IPS-15b (cell line): ENCODE data around the gene C3.
"Not testable (repeated sequence)": the region's sequence is repeated elsewhere in the genome, so short reads cannot be mapped to it uniquely, and the experiment has no call there.

Source experiments
- H3K27me3 ChIP-seq: one replicate; pipeline ENCODE4 v1.6.1; 2013; ENCODE audit warnings: low read length; ENCODE audit not compliant: control insufficient read depth, insufficient read depth
- H3K36me3 ChIP-seq: one replicate; pipeline ENCODE4 v1.6.1; 2013; ENCODE audit warnings: low read length; ENCODE audit not compliant: control insufficient read depth, insufficient read depth
- H3K4me1 ChIP-seq: one replicate; pipeline ENCODE4 v1.6.1; 2013; ENCODE audit warnings: mild to moderate bottlenecking, low read length; ENCODE audit not compliant: control insufficient read depth, insufficient read depth
- H3K4me3 ChIP-seq: one replicate; pipeline ENCODE4 v1.5.1; 2013; ENCODE audit warnings: low read depth, low read length
- H3K9ac ChIP-seq: one replicate; pipeline ENCODE4 v1.6.1; 2013; ENCODE audit warnings: low read depth, mild to moderate bottlenecking, low read length
- H3K9me3 ChIP-seq: one replicate; pipeline ENCODE4 v1.6.1; 2013; ENCODE audit warnings: mild to moderate bottlenecking, low read length; ENCODE audit not compliant: control insufficient read depth, insufficient read depth

C3 gene

DNA sequence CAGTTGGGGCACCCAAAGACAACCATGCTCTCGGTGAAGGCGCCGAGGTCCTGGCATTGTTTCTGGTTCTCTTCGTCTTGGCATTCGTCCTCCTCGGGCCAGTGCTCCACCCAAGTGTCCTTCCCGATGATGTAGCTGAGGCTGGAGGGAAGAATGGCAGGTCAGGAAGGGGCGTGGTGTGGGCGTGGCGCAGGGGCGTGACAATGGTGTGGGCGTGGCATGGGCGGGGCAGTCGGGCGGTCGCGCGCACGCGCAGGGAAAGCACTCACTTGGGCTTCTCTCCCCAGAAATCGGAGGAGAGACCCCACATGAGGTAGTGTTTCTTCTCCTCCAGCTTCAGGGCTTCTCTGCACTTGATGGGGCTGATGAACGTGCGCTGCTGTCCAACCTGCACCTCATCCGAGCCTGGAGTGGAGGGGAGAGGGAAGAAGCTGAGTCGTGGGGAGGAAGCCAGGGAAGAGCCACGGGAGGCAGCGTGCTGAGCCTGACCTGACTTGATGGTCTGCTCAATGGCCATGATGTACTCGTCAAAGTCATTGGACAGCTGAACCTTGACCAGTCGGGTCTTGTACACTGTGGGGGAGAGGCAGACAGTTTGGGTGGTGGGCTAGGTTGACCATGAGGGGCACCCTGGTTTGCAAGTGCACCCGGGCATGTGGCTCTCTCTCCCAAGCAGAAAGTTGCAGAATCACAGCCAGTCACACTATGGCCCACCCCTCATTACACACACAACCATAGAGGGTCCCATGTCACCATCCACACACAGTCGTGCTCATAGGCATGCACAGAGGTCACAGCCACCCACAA, 42.4 kb downstream of the C3 start:
- no peaks in the 10 kb centered on the region for H3K36me3 ChIP-seq
- H3K4me1 ChIP-seq: peaks cover 12% of the 10 kb centered on the region
- H3K9ac ChIP-seq: peak overlapping the region; percentile 18
- H3K9me3 ChIP-seq: no peaks in the 10 kb centered on the region
- H3K4me3 ChIP-seq: peak overlapping the region; percentile 61
- peaks cover 3% of the 10 kb centered on the region for H3K27me3 ChIP-seq

DNA sequence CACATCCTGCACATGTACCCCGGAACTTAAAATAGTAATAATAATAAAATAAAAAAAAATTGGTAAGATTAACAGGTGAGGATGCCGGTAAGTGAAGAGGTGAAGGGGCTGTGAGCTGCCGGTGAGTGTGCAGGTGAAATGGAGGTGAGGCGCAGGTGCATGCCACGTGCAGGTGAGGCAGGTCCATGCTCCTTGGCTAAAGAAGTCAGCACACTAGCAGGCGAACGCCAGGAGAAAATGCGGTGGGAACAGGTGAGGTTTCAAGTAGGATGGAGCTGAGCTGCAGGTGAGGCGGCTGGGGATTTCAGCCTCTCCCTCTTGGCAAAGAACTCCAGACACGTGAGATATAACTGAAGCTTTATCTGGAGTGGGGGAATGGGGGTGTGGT, 43.0 kb downstream of the C3 start:
- H3K9me3 ChIP-seq: no peaks in the 10 kb centered on the region
- H3K27me3 ChIP-seq: peaks cover 3% of the 10 kb centered on the region
- H3K36me3 ChIP-seq: no peaks in the 10 kb centered on the region
- peaks cover 12% of the 10 kb centered on the region for H3K4me1 ChIP-seq
- H3K4me3 ChIP-seq: no peak overlapping the region
- H3K9ac ChIP-seq: no peak overlapping the region

DNA sequence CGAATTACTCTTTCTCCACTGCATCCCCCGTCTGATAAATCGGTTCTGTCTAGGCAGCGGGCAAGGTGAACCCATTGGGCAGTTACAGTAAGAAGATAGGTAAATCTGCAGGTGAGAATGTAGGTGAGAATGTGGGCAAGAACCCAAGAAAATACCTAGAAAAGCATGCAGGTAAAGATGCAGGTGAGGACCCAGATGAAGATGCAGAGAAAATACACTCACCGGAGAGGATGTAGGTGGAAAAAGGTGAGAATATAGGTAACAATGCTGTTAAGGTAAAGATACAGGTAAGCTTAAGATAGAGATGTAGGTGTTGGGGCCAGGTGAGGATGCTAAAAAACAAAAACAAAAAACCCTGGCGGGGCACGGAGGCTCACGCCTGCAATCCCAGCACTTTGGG, 44.2 kb downstream of the C3 start:
- Histone ChIP-seq H3K4me1 (peaks cover 12% of the 10 kb centered on the region), H3K36me3 (no peaks in the 10 kb centered on the region), H3K27me3 (peaks cover 3% of the 10 kb centered on the region), H3K4me3 (no peak overlapping the region), H3K9me3 (no peaks in the 10 kb centered on the region), H3K9ac (no peak overlapping the region)

DNA sequence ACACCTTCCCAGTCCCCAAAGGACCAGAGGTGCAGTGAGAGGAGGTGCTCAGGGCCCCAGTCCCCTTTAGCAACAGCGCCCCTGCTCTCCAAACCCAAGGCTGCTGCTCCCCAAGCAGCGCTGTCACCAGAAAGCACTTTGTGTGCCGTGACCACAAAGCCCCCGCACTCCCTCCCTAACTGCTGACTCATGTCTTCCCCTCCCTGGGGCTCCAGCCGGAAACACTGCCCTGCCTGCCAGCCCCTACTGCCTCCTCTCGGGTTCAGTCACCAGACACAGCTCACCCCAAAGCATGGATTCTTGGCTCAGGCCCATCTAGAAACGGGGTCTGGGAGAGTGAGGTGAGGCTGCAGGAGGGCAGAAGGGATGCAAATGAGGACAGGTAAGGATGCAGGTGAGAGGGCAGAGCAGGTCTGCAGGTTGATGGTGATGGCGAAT, 45.6 kb downstream of the C3 start:
- H3K9ac ChIP-seq: no peak overlapping the region
- peaks cover 12% of the 10 kb centered on the region for H3K4me1 ChIP-seq
- peaks cover 3% of the 10 kb centered on the region for H3K27me3 ChIP-seq
- H3K4me3 ChIP-seq: no peak overlapping the region
- H3K36me3 ChIP-seq: no peaks in the 10 kb centered on the region
- H3K9me3 ChIP-seq: no peaks in the 10 kb centered on the region

DNA sequence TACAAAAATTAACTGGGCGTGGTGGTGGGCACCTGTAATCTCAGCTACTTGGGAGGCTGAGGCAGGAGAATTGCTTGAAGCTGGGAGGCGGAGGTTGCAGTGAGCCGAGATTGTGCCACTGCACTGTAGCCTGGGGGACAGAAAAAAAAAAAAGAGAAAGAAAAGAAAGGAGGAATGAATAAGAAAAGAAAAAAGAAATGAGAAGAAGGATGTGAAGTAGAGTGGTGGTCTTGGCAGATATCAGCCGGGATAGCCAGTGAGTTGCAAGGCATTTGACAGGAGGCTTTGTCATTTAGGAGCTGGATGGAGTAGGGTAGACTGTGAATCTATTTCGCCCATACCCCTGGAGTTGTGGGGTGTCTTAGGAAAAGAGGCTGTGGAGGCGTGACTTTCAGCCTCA, 46.0 kb downstream of the C3 start:
- not testable (repeated sequence) for H3K4me3 ChIP-seq, H3K36me3 ChIP-seq, H3K9me3 ChIP-seq, H3K27me3 ChIP-seq, H3K9ac ChIP-seq
- H3K4me1 ChIP-seq: peaks cover 12% of the 10 kb centered on the region

DNA sequence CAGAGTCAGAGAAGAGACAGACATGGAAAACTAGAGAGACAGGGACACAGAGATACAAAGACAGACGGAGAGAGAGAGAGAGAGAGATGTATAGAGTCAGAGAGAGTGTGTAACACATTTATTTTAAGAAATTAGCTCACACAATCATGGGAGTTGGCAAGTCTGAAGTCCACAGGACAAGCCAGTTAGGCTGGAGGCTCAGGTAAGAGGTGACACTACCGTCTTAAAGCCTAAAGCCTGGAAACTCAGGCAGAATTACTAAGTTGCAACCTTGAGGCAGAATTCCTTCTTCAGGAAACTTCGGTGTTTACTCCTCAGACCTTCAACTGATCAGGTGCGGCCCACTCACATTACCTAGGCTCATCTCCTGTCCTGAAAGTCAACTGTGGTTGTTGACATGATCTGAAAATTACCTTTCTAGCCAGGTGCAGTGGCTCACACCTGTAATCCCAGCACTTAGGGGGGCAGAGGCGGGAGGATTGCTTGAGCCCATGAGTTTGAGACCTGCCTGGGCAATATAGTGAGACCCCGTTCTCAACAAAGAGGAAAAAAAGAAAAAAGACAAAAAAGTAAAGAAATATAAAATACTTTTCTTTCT, 47.7 kb downstream of the C3 start:
- H3K4me1 ChIP-seq: peaks cover 9% of the 10 kb centered on the region
- H3K9me3 ChIP-seq: no peaks in the 10 kb centered on the region
- H3K36me3 ChIP-seq: no peaks in the 10 kb centered on the region
- H3K27me3 ChIP-seq: no peaks in the 10 kb centered on the region
- no peak overlapping the region for H3K9ac ChIP-seq
- no peak overlapping the region for H3K4me3 ChIP-seq

DNA sequence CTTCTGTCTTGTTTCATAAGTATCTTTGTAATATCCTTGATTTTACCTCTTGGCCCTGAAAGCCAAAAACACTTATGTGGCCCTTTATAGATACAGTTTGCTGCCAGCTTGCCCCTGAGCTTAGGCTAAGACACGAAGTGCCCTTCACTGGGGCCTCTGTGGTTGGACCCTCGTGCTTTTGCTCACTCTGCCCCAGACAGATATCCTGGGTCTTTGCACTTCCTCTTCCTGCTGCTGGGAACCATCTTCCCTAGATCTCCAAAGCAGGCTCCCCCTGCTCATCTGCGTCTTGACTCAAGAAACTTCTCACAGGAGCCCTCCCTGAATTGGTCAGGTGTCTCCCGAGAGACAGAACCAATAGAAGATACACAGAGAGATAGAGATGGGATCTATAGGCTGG, 48.5 kb downstream of the C3 start:
- H3K4me1 ChIP-seq: peaks cover 6% of the 10 kb centered on the region
- H3K36me3 ChIP-seq: no peaks in the 10 kb centered on the region
- no peak overlapping the region for H3K4me3 ChIP-seq
- H3K9me3 ChIP-seq: no peaks in the 10 kb centered on the region
- no peaks in the 10 kb centered on the region for H3K27me3 ChIP-seq
- H3K9ac ChIP-seq: no peak overlapping the region

DNA sequence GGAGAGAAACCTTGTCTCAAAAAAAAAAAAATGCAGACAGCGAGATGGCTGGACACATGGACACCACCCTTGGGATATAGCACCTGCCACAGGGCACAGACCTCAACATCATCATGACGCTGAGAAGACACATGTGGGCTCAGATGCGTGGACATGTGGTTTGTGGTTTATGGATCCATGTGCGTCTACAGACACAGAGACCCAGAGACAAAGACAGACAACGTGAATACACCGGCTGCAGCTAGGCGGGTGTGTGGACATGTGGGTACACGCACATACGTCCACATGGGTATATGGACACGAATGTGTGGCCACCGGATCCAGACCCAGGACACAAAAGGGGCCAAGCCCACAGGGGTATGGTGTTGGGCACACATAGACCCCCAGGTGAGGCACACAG, 51.8 kb downstream of the C3 start:
- Histone ChIP-seq H3K4me1 (no peaks in the 10 kb centered on the region), H3K4me3 (no peak overlapping the region), H3K36me3 (no peaks in the 10 kb centered on the region), H3K27me3 (no peaks in the 10 kb centered on the region), H3K9me3 (no peaks in the 10 kb centered on the region), H3K9ac (no peak overlapping the region)

DNA sequence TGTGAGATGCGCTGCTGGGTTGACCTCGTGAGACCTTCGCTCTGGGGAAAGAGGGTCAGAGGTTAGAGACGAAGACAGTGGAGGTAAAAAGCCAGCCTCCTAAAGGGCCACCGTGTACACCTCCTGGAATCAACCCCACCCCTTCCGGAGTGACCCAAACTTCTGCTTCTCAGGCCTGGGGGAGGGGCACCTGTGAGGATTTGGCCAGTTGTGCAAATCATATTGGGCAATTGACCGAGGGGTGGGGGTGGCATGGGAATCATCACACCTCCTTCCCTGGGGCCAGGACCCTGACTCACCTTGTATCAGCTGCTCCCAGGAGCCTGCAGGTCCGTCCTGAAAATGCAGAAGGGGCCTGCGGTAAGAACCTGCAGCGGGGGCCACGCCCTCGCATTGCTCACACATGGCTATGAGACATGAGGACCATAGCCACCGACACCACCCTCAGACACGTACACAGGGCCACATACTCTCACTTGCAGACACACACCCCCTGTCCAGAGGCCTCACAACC, 53.3 kb downstream of the C3 start:
- no peaks in the 10 kb centered on the region for H3K36me3 ChIP-seq
- H3K4me1 ChIP-seq: no peaks in the 10 kb centered on the region
- H3K9ac ChIP-seq: no peak overlapping the region
- no peaks in the 10 kb centered on the region for H3K27me3 ChIP-seq
- no peaks in the 10 kb centered on the region for H3K9me3 ChIP-seq
- H3K4me3 ChIP-seq: no peak overlapping the region

DNA sequence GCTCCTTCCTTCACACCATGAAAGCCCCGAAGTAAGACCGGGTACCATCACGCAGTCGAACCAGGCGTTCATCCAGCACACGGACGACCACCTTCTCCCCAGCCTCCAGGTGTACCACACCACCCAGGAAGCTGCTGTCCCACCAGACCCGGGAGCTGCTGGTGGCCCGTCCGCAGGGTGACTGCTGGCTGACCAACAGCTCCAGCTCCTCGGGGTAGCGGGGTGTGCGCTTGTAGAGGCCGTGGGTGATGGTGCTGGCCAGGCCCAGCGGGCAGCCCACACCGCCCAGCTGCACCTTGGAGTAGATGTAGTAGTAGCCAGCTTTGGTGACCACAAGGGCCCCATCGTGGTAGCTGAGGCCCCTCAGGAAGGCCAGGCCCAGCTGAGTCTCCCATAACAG, 55.5 kb downstream of the C3 start:
- peaks cover 3% of the 10 kb centered on the region for H3K27me3 ChIP-seq
- H3K9ac ChIP-seq: no peak overlapping the region
- no peaks in the 10 kb centered on the region for H3K9me3 ChIP-seq
- H3K36me3 ChIP-seq: no peaks in the 10 kb centered on the region
- H3K4me1 ChIP-seq: no peaks in the 10 kb centered on the region
- no peak overlapping the region for H3K4me3 ChIP-seq

DNA sequence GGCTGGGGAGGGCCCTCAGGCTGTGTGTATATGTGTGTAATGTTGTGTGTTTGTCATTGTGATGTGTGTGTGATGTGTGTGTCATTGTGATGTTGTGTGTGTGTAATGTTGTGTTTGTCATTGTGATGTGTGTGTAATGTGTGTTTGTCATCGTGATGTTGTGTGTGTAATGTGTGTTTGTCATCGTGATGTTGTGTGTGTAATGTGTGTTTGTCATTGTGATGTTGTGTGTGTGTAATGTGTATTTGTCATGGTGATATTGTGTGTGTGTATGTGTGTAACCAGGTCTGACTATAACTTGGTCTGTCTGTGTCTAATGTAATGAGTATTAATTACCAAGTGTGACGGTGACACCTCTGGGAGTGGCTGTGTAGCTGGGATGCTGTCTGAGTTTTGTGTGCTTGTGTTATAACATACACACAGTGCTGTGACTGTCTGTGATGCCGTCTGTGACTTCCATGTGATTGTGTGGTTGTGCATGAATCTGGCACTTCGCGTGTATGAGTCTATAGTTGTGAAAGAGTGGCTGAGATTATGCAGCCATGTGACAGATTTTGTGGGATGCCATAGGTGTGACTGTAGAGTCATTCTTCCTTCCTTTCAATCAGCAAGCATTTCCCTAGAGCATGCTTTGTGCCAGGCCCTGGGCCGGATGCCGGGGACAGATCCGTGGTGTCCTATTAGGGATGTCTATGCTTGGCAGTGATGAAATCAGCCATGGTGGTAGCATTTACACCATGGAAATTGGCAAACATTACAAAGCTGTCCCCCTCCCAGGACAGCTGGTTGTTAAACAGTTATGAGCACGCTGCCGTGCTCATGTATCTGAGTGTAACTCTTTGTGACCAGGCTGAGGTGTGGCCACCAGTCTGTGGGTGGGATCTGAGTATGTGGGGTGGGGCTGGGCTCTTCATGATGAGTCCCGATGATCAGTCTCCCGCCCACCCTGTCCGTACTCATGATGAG, 56.9 kb downstream of the C3 start:
- H3K9ac ChIP-seq: no peak overlapping the region
- no peak overlapping the region for H3K4me3 ChIP-seq

More for the DNA sequence above, 56.9 kb downstream of the C3 start:
- peaks cover 3% of the 10 kb centered on the region for H3K27me3 ChIP-seq
- H3K36me3 ChIP-seq: no peaks in the 10 kb centered on the region
- H3K4me1 ChIP-seq: no peaks in the 10 kb centered on the region
- H3K9me3 ChIP-seq: no peaks in the 10 kb centered on the region
